Stimulated activated CD4-positive, alpha-beta T cell treated with anti-CD3 and anti-CD28 coated beads, TNF-alpha, amount 100 ng/mL, for 24 hours (primary cell): Measurements from ENCODE around the gene STK17A.

ENCODE experiments used
- DNase-seq, 3 experiments: peaks; one replicate each; pipeline ENCODE4 v3.0.0-alpha.2; 2020; ENCODE audit warnings: low read depth in 3 of 3

Gene STK17A

GRCh38 chr7:43634384-43634783 lies 51.5 kb downstream of the STK17A start:
- no peak for DNase-seq

- DNase-seq, result no peak
These were observed 53.2 kb downstream of the STK17A start for GRCh38 chr7:43636093-43636492.

GRCh38 chr7:43637114-43637806 lies 54.4 kb downstream of the STK17A start:
- DNase-seq, result no peak

- no peak for DNase-seq
These were observed 57.1 kb downstream of the STK17A start for GRCh38 chr7:43639858-43640491.

- DNase-seq, result no peak
These were observed 57.8 kb downstream of the STK17A start for GRCh38 chr7:43640679-43641078.

- no peak for DNase-seq
These were observed 60.2 kb downstream of the STK17A start for GRCh38 chr7:43642897-43643630.

GRCh38 chr7:43643846-43644245 lies 60.9 kb downstream of the STK17A start:
- DNase-seq, result no peak

- no peak for DNase-seq
These were observed 62.9 kb downstream of the STK17A start for GRCh38 chr7:43645699-43646226.

- DNase-seq, result no peak
These were observed 63.9 kb downstream of the STK17A start for GRCh38 chr7:43646603-43647338.

GRCh38 chr7:43647339-43647672 lies 64.4 kb downstream of the STK17A start:
- no peak for DNase-seq

GRCh38 chr7:43647673-43648472 lies 65.0 kb downstream of the STK17A start:
- DNase-seq, result peak in 1 of 3 experiments; percentile 46

- peak in 1 of 3 experiments; percentile 46 for DNase-seq
These were observed 65.8 kb downstream of the STK17A start for GRCh38 chr7:43648473-43649406.

GRCh38 chr7:43649755-43650274 lies 66.9 kb downstream of the STK17A start:
- DNase-seq, result peak in 1 of 3 experiments; percentile 39

GRCh38 chr7:43650457-43651052 lies 67.6 kb downstream of the STK17A start:
- no peak for DNase-seq

GRCh38 chr7:43652364-43652763 lies 69.5 kb downstream of the STK17A start:
- no peak for DNase-seq

GRCh38 chr7:43653466-43653865 lies 70.6 kb downstream of the STK17A start:
- DNase-seq, result no peak

GRCh38 chr7:43653891-43654504 lies 71.1 kb downstream of the STK17A start:
- no peak for DNase-seq

GRCh38 chr7:43655584-43655983 lies 72.7 kb downstream of the STK17A start:
- no peak for DNase-seq

GRCh38 chr7:43656997-43657396 lies 74.1 kb downstream of the STK17A start:
- no peak for DNase-seq
